Vagina (tissue), 2 donors: ENCODE measurements around the gene VPREB3.

Source experiments
- CTCF ChIP-seq, 3 experiments: fragments of 450-650 bp in 2 of 3; fragments of 200-600 bp in 1 of 3; sonication (generic) in 1 of 3; IDR thresholded peaks; one replicate each; pipeline ENCODE4 v1.5.1; 2017 to 2019; ENCODE audit warnings: antibody characterized with exemption in 3 of 3, mild to moderate bottlenecking in 2 of 3, moderate library complexity in 2 of 3
- POLR2A ChIP-seq, 2 donors: fragments of 450-650 bp; IDR thresholded peaks; one replicate each; pipeline ENCODE4 v1.6.1; 2017; ENCODE audit warnings: antibody characterized with exemption in 2 of 2, mild to moderate bottlenecking in 2 of 2, moderate library complexity in 2 of 2
- POLR2AphosphoS5 ChIP-seq, 2 donors: sonication (generic); formaldehyde crosslinking; IDR thresholded peaks; one replicate each; pipeline ENCODE4 v1.9.0; 2017; ENCODE audit warnings: antibody characterized with exemption in 2 of 2, mild to moderate bottlenecking in 2 of 2, low read depth in 1 of 2; ENCODE audit not compliant: insufficient read depth in 1 of 2

DNA sequence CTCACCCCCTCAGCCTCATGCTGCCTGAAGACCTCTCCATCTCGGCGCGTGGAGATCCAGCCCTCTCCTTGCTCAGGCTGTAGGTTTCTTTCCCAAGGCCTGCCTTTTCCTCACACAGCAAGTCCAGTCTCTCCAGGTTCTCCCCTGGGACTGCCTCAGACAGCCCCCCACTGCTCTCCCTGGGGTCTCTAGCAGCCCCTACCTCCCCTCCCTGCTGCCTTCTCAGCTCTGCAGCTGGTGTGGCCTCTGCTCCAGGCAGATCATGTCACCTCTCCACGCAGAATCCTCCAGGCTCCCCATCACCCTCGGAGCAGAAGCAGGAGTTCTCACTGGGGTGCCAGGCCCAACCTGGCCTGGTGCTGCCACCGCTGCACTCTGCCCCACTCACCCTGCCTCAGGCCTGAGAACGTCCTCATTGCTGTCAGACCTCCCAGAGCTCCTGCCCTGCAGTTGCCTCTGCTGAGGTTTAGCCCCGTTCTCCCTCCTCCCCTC, 47.7 kb upstream of the VPREB3 start:
- TF ChIP-seq POLR2AphosphoS5 (IDR thresholded peaks at IDR 0.05; ENCODE audit: insufficient read depth in 1 of 2, low read depth in 1 of 2) (no peak), POLR2A (IDR thresholded peaks at IDR 0.05) (no peak), CTCF (IDR thresholded peaks at IDR 0.05) (no peak)
